ENCODE data around the gene RPS6KL1.

GRCh38 chr14:74860899-74861733 lies 61.9 kb downstream of the RPS6KL1 start:
- TF ChIP-seq YY1 (IDR thresholded peaks at IDR 0.05; ENCODE audit: insufficient read depth, insufficient read length): no peak
- TF ChIP-seq ZNF274 (IDR thresholded peaks at IDR 0.05; ENCODE audit: low read depth, low read length): no peak

Measured in NT2/D1 (cell line).